SK-N-SH treated with all-trans-retinoic acid at 6 μM for 48 hours (cell line): Measurements from ENCODE around the gene C12orf42.

Experiments used
- ISL1 ChIP-seq: fragments of 250-450 bp; sonication (Bioruptor Pico); IDR thresholded peaks from 2 replicates; pipeline ENCODE4 v2.1.2; 2022; ENCODE audit warnings: mild to moderate bottlenecking, moderate library complexity
- SNAI2 ChIP-seq: fragments of 250-450 bp; sonication (Bioruptor Pico); IDR thresholded peaks from 2 replicates; pipeline ENCODE4 v1.5.0; 2020; ENCODE audit warnings: mild to moderate bottlenecking, moderate library complexity
- TOX ChIP-seq: fragments of 250-450 bp; sonication (Bioruptor Pico); IDR thresholded peaks from 2 replicates; pipeline ENCODE4 v1.8.0; 2021; ENCODE audit warnings: mild to moderate bottlenecking, moderate library complexity, borderline replicate concordance
- ZFP30 ChIP-seq: fragments of 450-650 bp; formaldehyde crosslinking; IDR thresholded peaks from 2 replicates; pipeline ENCODE4 v1.5.0; 2022; ENCODE audit warnings: mild to moderate bottlenecking, moderate library complexity

- TF ChIP-seq ISL1, result no peak
- TF ChIP-seq ZFP30 (CRISPR knock-in tag), result no peak
- no peak for TF ChIP-seq TOX (CRISPR knock-in tag)
- no peak for TF ChIP-seq SNAI2
Observed at GRCh38 chr12:103457471-103457870, 38.3 kb downstream of the C12orf42 start.
